Testis (tissue), 2 donors: ENCODE results near the gene PTPRN2.
"Not testable (repeated sequence)": the region's sequence is repeated elsewhere in the genome, so short reads cannot be mapped to it uniquely, and the experiment has no call there.

Experiments used
- CTCF ChIP-seq, 3 experiments: fragments of 450-650 bp in 2 of 3; fragments of 200-600 bp in 1 of 3; sonication (generic) in 1 of 3; IDR thresholded peaks; one replicate each; pipeline ENCODE4 v1.5.1; 2016 to 2019; ENCODE audit warnings: antibody characterized with exemption in 3 of 3, mild to moderate bottlenecking in 2 of 3, moderate library complexity in 1 of 3
- POLR2A ChIP-seq: fragments of 450-650 bp; IDR thresholded peaks from one replicate; pipeline ENCODE4 v1.6.1; 2017; ENCODE audit warnings: antibody characterized with exemption, mild to moderate bottlenecking, moderate library complexity

- TF ChIP-seq CTCF (IDR thresholded peaks at IDR 0.05); POLR2A: not testable (repeated sequence)
These were observed 130.0 kb downstream of the PTPRN2 start for GRCh38 chr7:158457586-158457985.
